ENCODE results near the gene LARP4B. TPM values are rescaled to one million over a fixed set of nuclear protein-coding genes. Genes with fewer than 3 reads are reported as not detected.
A peak's percentile ranks its signal among the peaks of the same experiment; 100 is the strongest.

Gene LARP4B
- total and polyA plus RNA-seq, 2 donors (not counting 3 experiments of a cell fraction or from before 2014, with no cell fraction given): 27.4 to 101 TPM

- Histone ChIP-seq H3K9me3 (replicated peaks; ENCODE audit: control insufficient read depth, insufficient read depth, low read length) (no peaks in the 10 kb centered on the region), H3K27ac (ENCODE audit: insufficient read depth, low read depth, low read length) (no peak overlapping the region), H3K9me1 (replicated peaks; ENCODE audit: control insufficient read depth, extremely low read depth, insufficient read depth, low read length) (no peaks in the 10 kb centered on the region), H3K4me2 (ENCODE audit: insufficient read depth, low read length) (no peak overlapping the region), H3K4me3 (replicated peaks in 1 of 3; ENCODE audit: insufficient read depth in 1 of 3, low read depth in 1 of 3, low read length in 3 of 3) (no peak overlapping the region), H3K4me1 (ENCODE audit: control insufficient read depth, extremely low read depth, insufficient read depth, low read length) (no peaks in the 10 kb centered on the region), H3K79me2 (ENCODE audit: control insufficient read depth, insufficient read depth, low read length) (no peaks in the 10 kb centered on the region), H4K20me1 (replicated peaks; ENCODE audit: control insufficient read depth, extremely low read depth, insufficient read depth, low read length) (peaks cover 2% of the 10 kb centered on the region), H2AFZ (ENCODE audit: low read depth, low read length) (no peak overlapping the region), H3K27me3 (ENCODE audit: control insufficient read depth in 2 of 2, insufficient read depth in 2 of 2, low read length in 2 of 2) (no peaks in the 10 kb centered on the region), H3K9ac (replicated peaks; ENCODE audit: extremely low read depth, insufficient read depth, low read length) (no peak overlapping the region), H3K36me3 (ENCODE audit: control insufficient read depth in 2 of 2, extremely low read depth in 1 of 2, insufficient read depth in 2 of 2, low read length in 2 of 2) (peaks cover 5 to 16% of the 10 kb centered on the region in 2 experiments)
- ChIA-PET CTCF (no interaction called here), POLR2A (no interaction called here)
- intact Hi-C loops (cut with micrococcal nuclease) (no loop called here), dilution Hi-C loops (cut with MboI; ENCODE audit: extremely low pct_ligation_motif_present, low sequenced_read_pairs) (no loop called here)
- TF ChIP-seq FOS (IDR thresholded peaks at IDR 0.05; ENCODE audit: borderline replicate concordance, insufficient read depth, low read length): no peak
- no TSS peak for BruUV-seq (replicated peaks)
- FAIRE-seq (no peak), DNase-seq (ENCODE audit: low read depth, low spot score) (no peak)
These were observed 125.7 kb downstream of the LARP4B start for GRCh38 chr10:805620-806305.

- H3K27ac ChIP-seq (ENCODE audit: insufficient read depth, low read depth, low read length): no peak overlapping the region
- DNase-seq (ENCODE audit: low read depth, low spot score) (no peak), FAIRE-seq (no peak)
- H3K4me2 ChIP-seq (ENCODE audit: insufficient read depth, low read length): no peak overlapping the region
- CTCF ChIA-PET: no interaction called here
- H3K79me2 ChIP-seq (ENCODE audit: control insufficient read depth, insufficient read depth, low read length): no peaks in the 10 kb centered on the region
- H3K9ac ChIP-seq (replicated peaks; ENCODE audit: extremely low read depth, insufficient read depth, low read length): no peak overlapping the region
- no peaks in the 10 kb centered on the region for H3K9me1 ChIP-seq (replicated peaks; ENCODE audit: control insufficient read depth, extremely low read depth, insufficient read depth, low read length)
- no peaks in the 10 kb centered on the region for H3K9me3 ChIP-seq (replicated peaks; ENCODE audit: control insufficient read depth, insufficient read depth, low read length)
- peak; percentile 38 for TF ChIP-seq POLR2A (IDR thresholded peaks at IDR 0.05; ENCODE audit: low read depth, low read length)
- TF ChIP-seq GATA2 (IDR thresholded peaks at IDR 0.05; ENCODE audit: insufficient read depth, insufficient read length, low read depth, low read length): no peak
- no peak for TF ChIP-seq POLR2AphosphoS5 (IDR thresholded peaks at IDR 0.05; ENCODE audit: insufficient read depth, low read depth, low read length)
- H4K20me1 ChIP-seq (replicated peaks; ENCODE audit: control insufficient read depth, extremely low read depth, insufficient read depth, low read length): peaks cover 2% of the 10 kb centered on the region
- intact Hi-C loops (cut with micrococcal nuclease) (no loop called here), dilution Hi-C loops (cut with MboI; ENCODE audit: extremely low pct_ligation_motif_present, low sequenced_read_pairs) (no loop called here)
- BruUV-seq (replicated peaks): no TSS peak
- H3K4me1 ChIP-seq (ENCODE audit: control insufficient read depth, extremely low read depth, insufficient read depth, low read length): no peaks in the 10 kb centered on the region
- POLR2A ChIA-PET: no interaction called here
- H2AFZ ChIP-seq (ENCODE audit: low read depth, low read length): no peak overlapping the region
- no peak overlapping the region for H3K4me3 ChIP-seq (replicated peaks in 1 of 3; ENCODE audit: insufficient read depth in 1 of 3, low read depth in 1 of 3, low read length in 3 of 3)
- H3K36me3 ChIP-seq (ENCODE audit: control insufficient read depth in 2 of 2, extremely low read depth in 1 of 2, insufficient read depth in 2 of 2, low read length in 2 of 2): peaks cover 5 to 16% of the 10 kb centered on the region in 2 experiments
- H3K27me3 ChIP-seq (ENCODE audit: control insufficient read depth in 2 of 2, insufficient read depth in 2 of 2, low read length in 2 of 2): no peaks in the 10 kb centered on the region
These were observed 126.5 kb downstream of the LARP4B start for GRCh38 chr10:804787-805619.

All from endothelial cell of umbilical vein (primary cell).